HCT116 (cell line): ENCODE data around the gene RRAD. TPM values are rescaled to one million over a fixed set of nuclear protein-coding genes. Genes with fewer than 3 reads are reported as not detected.

Experiments used
- ATAC-seq: fragments of 200-7000 bp; cut with Tn5 transposase; 2 replicates; pipeline ENCODE4 v1.9.1; 2020; ENCODE audit warnings: mild to moderate bottlenecking, moderate library complexity
- BruUV-seq: library from RNA; stranded (reverse); fragments of 400-500 nt; replicated peaks from 2 replicates; lab custom pipeline; 2021; lab: Mats Ljungman, UMichigan
- CTCF ChIA-PET: fragments of 300-600 bp; sonication (Branson Sonifier 250); formaldehyde crosslinking; loops from one replicate; lab custom pipeline; 2021; ENCODE audit warnings: antibody characterized with exemption; lab: Charles Lee
- POLR2A ChIA-PET: fragments of 300-600, 350-600 bp; sonication (Branson Sonifier 250); formaldehyde crosslinking; loops from one replicate; lab custom pipeline; 2021; ENCODE audit warnings: antibody characterized with exemption; lab: Charles Lee
- RAD21 ChIA-PET, 2 experiments: fragments of 300-600 bp; sonication (Branson Sonifier 250); formaldehyde crosslinking; loops; one replicate each; lab custom pipeline; 2023; ENCODE audit warnings: low total read pairs in 2 of 2; ENCODE audit not compliant: uncharacterized antibody in 2 of 2, unreplicated experiment in 2 of 2, low non-redundant PET in 1 of 2; lab: Charles Lee
- DNase-seq: peaks from one replicate; pipeline ENCODE4 v3.0.0-alpha.2; 2010; ENCODE audit warnings: low read depth, low spot score
- H2AFZ ChIP-seq: fragments of 200-600 bp; shearing (Covaris generic), sonication (generic); 2 replicates; pipeline ENCODE4 v1.6.1; 2017; ENCODE audit warnings: low read depth, mixed run types, mixed read lengths, antibody characterized with exemption, low read length; ENCODE audit not compliant: poor library complexity, severe bottlenecking
- H3K27ac ChIP-seq: 2 replicates; pipeline ENCODE4 v1.5.1; 2012; ENCODE audit warnings: low read depth, low read length
- H3K27me3 ChIP-seq: fragments of 200-600 bp; sonication (generic); 2 replicates; pipeline ENCODE4 v1.6.1; 2016; ENCODE audit warnings: mixed run types, low read length, mixed read lengths; ENCODE audit not compliant: insufficient read depth
- H3K36me3 ChIP-seq, 2 experiments: fragments of 200-500 bp in 1 of 2; fragments of 200-600 bp in 1 of 2; sonication (Bioruptor generic) in 1 of 2; sonication (generic) in 1 of 2; 2 replicates each; pipeline versions ENCODE4 v1.5.1 to v1.6.1; 2014 to 2016; ENCODE audit warnings: low read length in 2 of 2, inconsistent platforms in 1 of 2, mixed read lengths in 1 of 2, mixed run types in 1 of 2; ENCODE audit not compliant: insufficient read depth in 2 of 2, control insufficient read depth in 1 of 2
- H3K4me1 ChIP-seq, 2 experiments: fragments of 200-600 bp in 1 of 2; sonication (generic) in 1 of 2; 2 replicates each; pipeline versions ENCODE4 v1.5.1 to v1.6.1; 2012 to 2017; ENCODE audit warnings: low read length in 2 of 2, inconsistent platforms in 1 of 2, mild to moderate bottlenecking in 1 of 2, mixed read lengths in 1 of 2, mixed run types in 1 of 2, moderate library complexity in 1 of 2; ENCODE audit not compliant: insufficient read depth in 2 of 2, control insufficient read depth in 1 of 2
- H3K4me2 ChIP-seq: fragments of 200-600 bp; sonication (generic); 2 replicates; pipeline ENCODE4 v1.6.1; 2017; ENCODE audit warnings: mixed run types, low read length, mixed read lengths
- H3K4me3 ChIP-seq, 2 experiments: fragments of 200-600 bp in 1 of 2; sonication (generic) in 1 of 2; replicated peaks in 1 of 2; 2 replicates each; pipeline ENCODE4 v1.5.1; 2011 to 2016; ENCODE audit warnings: low read length in 2 of 2, control low read depth in 1 of 2, low read depth in 1 of 2, mild to moderate bottlenecking in 1 of 2, mixed read lengths in 1 of 2, mixed run types in 1 of 2
- H3K79me2 ChIP-seq: fragments of 200-600 bp; sonication (generic); 2 replicates; pipeline ENCODE4 v1.6.1; 2017; ENCODE audit warnings: mild to moderate bottlenecking, mixed run types, low read length, moderate library complexity, mixed read lengths; ENCODE audit not compliant: insufficient read depth
- H3K9ac ChIP-seq: fragments of 200-600 bp; sonication (generic); 2 replicates; pipeline ENCODE4 v1.6.1; 2016; ENCODE audit warnings: low read length, mixed read lengths
- H3K9me2 ChIP-seq: fragments of 200-600 bp; sonication (generic), shearing (Covaris generic); 2 replicates; pipeline ENCODE4 v1.6.1; 2017; ENCODE audit warnings: mixed run types, mild to moderate bottlenecking, moderate library complexity; ENCODE audit not compliant: insufficient read depth
- H3K9me3 ChIP-seq, 2 experiments: fragments of 200-500 bp in 1 of 2; fragments of 200-600 bp in 1 of 2; sonication (Bioruptor generic) in 1 of 2; sonication (generic) in 1 of 2; 2 replicates each; pipeline ENCODE4 v1.6.1; 2014 to 2017; ENCODE audit warnings: low read length in 2 of 2, mixed read lengths in 2 of 2, inconsistent platforms in 1 of 2, low read depth in 1 of 2, mild to moderate bottlenecking in 1 of 2, mixed run types in 1 of 2, moderate library complexity in 1 of 2; ENCODE audit not compliant: control insufficient read depth in 1 of 2, insufficient read depth in 1 of 2
- H4K20me1 ChIP-seq: fragments of 200-600 bp; sonication (generic), shearing (Covaris generic); 2 replicates; pipeline ENCODE4 v1.6.1; 2017; ENCODE audit warnings: mixed run types, mild to moderate bottlenecking, moderate library complexity; ENCODE audit not compliant: insufficient read depth
- ELF1 ChIP-seq: IDR thresholded peaks from 2 replicates; pipeline ENCODE4 v1.6.1; 2012; ENCODE audit warnings: low read depth, borderline replicate concordance
- FOSL1 ChIP-seq: IDR thresholded peaks from 2 replicates; pipeline ENCODE4 v1.6.1; 2012; ENCODE audit warnings: low read depth
- JUND ChIP-seq: IDR thresholded peaks from 2 replicates; pipeline ENCODE4 v1.6.1; 2012
- RAD21 ChIP-seq: IDR thresholded peaks from 2 replicates; pipeline ENCODE4 v1.6.1; 2012; ENCODE audit warnings: low read depth, mild to moderate bottlenecking
- REST ChIP-seq: IDR thresholded peaks from 2 replicates; pipeline ENCODE4 v1.6.1; 2012; ENCODE audit warnings: low read depth
- SP1 ChIP-seq: IDR thresholded peaks from 2 replicates; pipeline ENCODE4 v1.6.1; 2012; ENCODE audit warnings: low read depth
- YY1 ChIP-seq: IDR thresholded peaks from 2 replicates; pipeline ENCODE4 v1.6.1; 2011; ENCODE audit warnings: low read length, low read depth, moderate library complexity, mild to moderate bottlenecking; ENCODE audit not compliant: insufficient replicate concordance; ENCODE audit errors: extremely low read depth
- ZBTB33 ChIP-seq: IDR thresholded peaks from 2 replicates; pipeline ENCODE4 v1.6.1; 2011; ENCODE audit warnings: mild to moderate bottlenecking, low read length, moderate library complexity; ENCODE audit not compliant: insufficient replicate concordance; ENCODE audit errors: extremely low read depth
- intact Hi-C: fragments of 100-400 bp; cut with micrococcal nuclease; formaldehyde crosslinking; loops from 2 replicates; pipeline ENCODE4 v1.10.0; 2022
- total RNA-seq: library from RNA; stranded (reverse); gene quantifications from one replicate; pipeline ENCODE4 v1.2.1, GENCODE V29; 2021; ENCODE audit not compliant: unreplicated experiment
- TF ChIP-seq, protein P1 (sequence below): IDR thresholded peaks from 2 replicates; pipeline ENCODE4 v1.6.1; 2012

RRAD gene
- total RNA-seq, 1 experiment from 2014 or later = 2.2 TPM

DNA sequence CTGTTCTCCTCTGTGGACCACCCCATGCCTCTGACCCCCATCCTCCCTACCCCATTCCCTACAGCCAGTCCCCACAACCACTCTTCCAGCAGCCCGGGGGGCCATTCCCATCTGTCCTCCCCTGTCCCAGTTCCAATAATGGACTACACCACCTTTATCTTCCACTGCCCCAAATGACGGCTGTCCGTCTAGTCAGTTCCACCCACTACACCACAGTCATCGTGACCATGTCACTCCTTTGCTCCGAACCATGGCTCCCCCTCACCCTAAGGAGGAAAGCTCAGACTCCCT is 29.7 kb downstream of the RRAD start:
- no peaks in the 10 kb centered on the region for H3K9me3 ChIP-seq
- H3K27ac ChIP-seq = no peak overlapping the region
- no peaks in the 10 kb centered on the region for H3K27me3 ChIP-seq
- ATAC-seq = no peak
- peaks cover 7 to 12% of the 10 kb centered on the region in 2 experiments; a peak in 3 of 4 replicates for H3K4me1 ChIP-seq
- no peak overlapping the region for H3K4me2 ChIP-seq
- BruUV-seq = no TSS peak
- intact Hi-C loops = loop anchor here (1.0 to 10.0 kb wide), 4 partner anchors 33 to 209 kb away; partner anchors contain the start of gene PHAF1
- no peaks in the 10 kb centered on the region for H3K9me2 ChIP-seq
- POLR2A ChIA-PET = no interaction called here
- H3K36me3 ChIP-seq = no peaks in the 10 kb centered on the region; a peak in 1 of 4 replicates
- H3K4me3 ChIP-seq = no peak overlapping the region
- H3K79me2 ChIP-seq = no peaks in the 10 kb centered on the region
- TF ChIP-seq, protein P1, sequence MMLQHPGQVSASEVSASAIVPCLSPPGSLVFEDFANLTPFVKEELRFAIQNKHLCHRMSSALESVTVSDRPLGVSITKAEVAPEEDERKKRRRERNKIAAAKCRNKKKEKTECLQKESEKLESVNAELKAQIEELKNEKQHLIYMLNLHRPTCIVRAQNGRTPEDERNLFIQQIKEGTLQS = no peak
- TF ChIP-seq RAD21 = no peak
- no peak for TF ChIP-seq JUND
- TF ChIP-seq SP1 = no peak
- no peak for TF ChIP-seq YY1
- TF ChIP-seq REST = no peak
- TF ChIP-seq ZBTB33 = no peak
- no peak for TF ChIP-seq ELF1
- no peak for TF ChIP-seq FOSL1
- TF ChIP-seq, all 23 proteins: peak for 0
- no peaks in the 10 kb centered on the region for H4K20me1 ChIP-seq
- DNase-seq = no peak
- CTCF ChIA-PET = interaction anchor here (0.6 to 2.4 kb wide), 19 partner anchors 8 to 552 kb away, joined by 3 to 32 read pairs (median 5); partner anchors contain the start of genes CDH16, CES3, ELMO3 and PDP2
- RAD21 ChIA-PET = interaction anchor here (1.0 to 1.3 kb wide), 2 partner anchors 33 kb away, joined by 5 to 6 read pairs; no protein-coding TSS in a partner anchor
- H2AFZ ChIP-seq = no peak overlapping the region
- H3K9ac ChIP-seq = no peak overlapping the region
